ENCODE results near the gene HS6ST3.

- TF ChIP-seq CTCF (IDR thresholded peaks at IDR 0.05 in 8 of 11, conservative IDR thresholded peaks at IDR 0.05 in 3 of 11) (no peak), POLR2A (IDR thresholded peaks at IDR 0.05) (no peak)
These were observed 3.5 kb downstream of the HS6ST3 start for GRCh38 chr13:96093296-96094006.

Data from spleen (tissue), 7 donors.